ENCODE measurements around the gene PCNX2.
"Not testable (repeated sequence)": the region's sequence is repeated elsewhere in the genome, so short reads cannot be mapped to it uniquely, and the experiment has no call there.

Gene PCNX2

GRCh38 chr1:233140974-233141373, 154.6 kb downstream of the PCNX2 start:
- no peak for DNase-seq

GRCh38 chr1:233140499-233140898, 155.0 kb downstream of the PCNX2 start:
- no peak for DNase-seq

DNA sequence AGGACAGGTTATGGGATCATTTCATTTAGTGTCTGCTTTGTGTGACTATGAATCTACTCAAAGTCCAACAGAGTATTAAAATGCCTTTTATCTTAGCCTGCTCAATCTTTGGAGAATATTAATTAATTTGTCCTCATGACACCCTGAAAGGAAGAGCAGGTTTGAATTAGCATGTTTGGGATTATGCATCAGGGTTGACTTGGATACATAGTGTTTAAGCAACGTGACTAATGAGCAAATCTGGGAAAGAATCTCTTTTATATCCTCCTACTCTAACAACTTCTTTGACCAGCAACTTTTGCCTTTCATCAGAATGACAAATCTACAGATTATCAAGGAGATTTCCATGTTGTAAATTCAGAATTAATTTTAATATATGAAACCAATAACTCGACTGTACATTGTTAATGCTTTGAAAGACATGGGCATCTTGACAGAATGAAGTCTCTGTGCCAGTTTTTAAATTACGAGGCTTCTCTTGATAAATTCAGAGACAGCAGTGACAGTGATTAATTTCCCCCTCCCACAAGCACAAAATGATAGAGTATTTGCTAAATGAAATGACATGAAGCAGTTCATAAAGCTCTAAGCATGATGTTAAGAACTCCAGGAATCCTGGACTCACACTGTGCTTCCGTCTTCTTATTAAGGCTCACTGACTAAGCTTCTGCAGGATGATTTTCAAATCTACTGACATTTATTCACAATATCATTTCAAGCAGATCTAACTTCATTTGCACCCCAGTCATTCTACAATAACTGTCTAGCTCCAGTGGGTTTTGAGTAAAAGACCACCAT, 156.5 kb downstream of the PCNX2 start:
- no peak for DNase-seq

DNA sequence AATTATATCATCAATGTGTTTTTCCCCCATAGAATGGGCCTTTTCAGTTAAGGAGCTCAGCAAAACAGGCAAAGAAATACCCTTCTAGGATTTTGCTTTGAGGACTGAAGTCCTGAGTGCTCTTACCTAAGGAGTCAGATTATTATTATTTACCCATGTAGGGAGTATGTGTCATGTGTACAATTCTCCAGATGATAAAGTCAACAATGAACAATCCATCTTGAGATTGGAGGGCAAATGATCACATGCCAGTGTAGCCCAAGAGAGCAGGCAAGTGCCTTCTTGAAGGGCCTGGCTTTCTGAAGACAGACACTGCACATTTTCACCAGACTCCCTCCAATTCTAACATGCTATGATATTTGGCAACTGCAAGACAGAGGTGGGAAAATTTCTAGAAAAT, 159.7 kb downstream of the PCNX2 start:
- DNase-seq, result no peak

- DNase-seq, result no peak
Measured at GRCh38 chr1:233132445-233132844, 163.1 kb downstream of the PCNX2 start.

- DNase-seq, result not testable (repeated sequence)
Measured at GRCh38 chr1:233129031-233129430, 166.5 kb downstream of the PCNX2 start.

- no peak for DNase-seq
Measured at GRCh38 chr1:233127157-233127556, 168.4 kb downstream of the PCNX2 start.

GRCh38 chr1:233122779-233123178, 172.7 kb downstream of the PCNX2 start:
- no peak for DNase-seq

- no peak for DNase-seq
Measured at GRCh38 chr1:233121947-233122559, 173.5 kb downstream of the PCNX2 start.

- no peak for DNase-seq
Measured at GRCh38 chr1:233114860-233115259, 180.7 kb downstream of the PCNX2 start.

DNA sequence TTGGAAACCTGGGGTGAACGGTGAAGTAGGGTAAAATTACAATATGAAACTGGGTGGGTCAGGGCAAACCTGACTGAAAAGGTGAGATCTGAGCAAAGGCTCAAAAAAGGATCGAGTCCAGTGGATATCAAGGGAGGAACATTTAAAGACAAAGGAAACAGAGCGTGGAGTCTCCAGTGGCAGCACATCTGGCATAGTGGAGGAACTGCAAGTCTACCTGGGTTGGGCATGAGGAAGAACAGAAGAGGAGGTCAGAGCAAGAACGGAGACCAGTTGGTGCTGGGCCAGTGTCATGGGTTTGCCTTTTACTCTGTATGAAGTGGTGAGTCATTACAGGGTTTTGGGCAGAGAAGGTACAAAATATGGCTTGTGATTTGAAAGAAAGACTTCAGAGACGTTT, 181.4 kb downstream of the PCNX2 start:
- no peak for DNase-seq

- DNase-seq, result no peak
Measured at GRCh38 chr1:233113009-233113879, 182.3 kb downstream of the PCNX2 start.

- DNase-seq, result no peak
Measured at GRCh38 chr1:233112186-233113008, 183.1 kb downstream of the PCNX2 start.

GRCh38 chr1:233111731-233112130, 183.8 kb downstream of the PCNX2 start:
- no peak for DNase-seq

GRCh38 chr1:233109096-233109495, 186.4 kb downstream of the PCNX2 start:
- DNase-seq, result no peak

GRCh38 chr1:233107716-233108130, 187.8 kb downstream of the PCNX2 start:
- DNase-seq, result not testable (repeated sequence)

DNA sequence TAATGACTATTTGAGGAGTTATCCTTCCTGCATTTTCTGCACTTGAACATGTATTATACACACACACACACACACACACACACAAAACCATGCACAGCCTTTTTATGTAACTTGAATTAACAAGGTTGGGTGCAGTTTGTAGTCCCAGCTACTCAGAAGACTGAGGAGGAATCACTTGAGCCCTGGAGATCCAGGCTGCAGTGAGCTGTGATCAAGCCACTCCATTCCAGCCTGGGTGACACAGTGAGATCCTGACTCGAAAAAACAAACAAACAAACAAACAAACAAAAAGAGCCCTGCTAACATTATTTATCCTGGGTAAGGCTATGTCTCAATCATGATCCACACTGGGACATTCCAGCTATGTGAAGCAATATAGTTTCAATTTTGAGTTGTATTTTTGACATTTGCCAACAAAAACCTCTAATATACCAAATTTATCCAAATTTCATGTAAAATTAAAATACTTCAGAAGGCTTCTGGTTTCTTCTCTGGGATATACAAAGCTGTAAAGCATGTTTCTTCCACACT, 188.3 kb downstream of the PCNX2 start:
- no peak for DNase-seq

- DNase-seq, result no peak
Measured at GRCh38 chr1:233105225-233105624, 190.3 kb downstream of the PCNX2 start.

GRCh38 chr1:233102341-233102740, 193.2 kb downstream of the PCNX2 start:
- no peak for DNase-seq

GRCh38 chr1:233097959-233098580, 197.5 kb downstream of the PCNX2 start:
- no peak for DNase-seq

DNA sequence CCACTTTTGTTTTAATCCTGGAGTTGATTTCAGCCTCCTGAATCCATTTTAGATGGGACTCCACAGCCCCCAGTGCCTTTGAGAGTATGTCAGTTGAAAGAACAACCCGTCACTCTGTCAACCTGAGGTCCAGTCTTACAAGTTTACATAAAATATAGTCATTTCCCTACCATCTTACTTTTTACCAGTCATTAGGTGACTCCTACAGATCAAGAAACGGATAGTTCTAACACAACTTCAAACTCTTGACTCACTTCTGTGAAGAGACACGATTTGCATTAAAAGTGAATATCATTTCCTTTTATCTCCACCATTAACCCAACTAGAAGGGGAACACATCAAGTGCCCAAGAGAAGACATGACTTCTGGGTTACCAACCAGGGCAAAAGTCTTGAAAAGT, 198.0 kb downstream of the PCNX2 start:
- no peak for DNase-seq

- no peak for DNase-seq
Measured at GRCh38 chr1:233094691-233095090, 200.8 kb downstream of the PCNX2 start.
